GM12891 (cell line): ENCODE results near the gene TMEM156.

Source experiments
- DNase-seq: peaks from one replicate; pipeline ENCODE4 v3.0.0; 2011; ENCODE audit warnings: low spot score; ENCODE audit not compliant: insufficient read length
- FAIRE-seq: peaks from 2 replicates; lab custom pipeline; 2011; peaks lifted over from hg19 to GRCh38; lab: Jason Lieb, UNC
- PAX5 ChIP-seq: IDR thresholded peaks from 2 replicates; pipeline ENCODE4 v1.6.1; 2011; ENCODE audit warnings: low read length, moderate library complexity, mild to moderate bottlenecking; ENCODE audit not compliant: insufficient read depth, severe bottlenecking
- POLR2A ChIP-seq: IDR thresholded peaks from 2 replicates; pipeline ENCODE4 v1.6.1; 2011; ENCODE audit warnings: low read depth, low read length, control low read depth
- POLR2AphosphoS5 ChIP-seq: IDR thresholded peaks from 2 replicates; pipeline ENCODE4 v1.6.1; 2011; ENCODE audit warnings: low read depth, low read length, control low read depth
- POU2F2 ChIP-seq: IDR thresholded peaks from 2 replicates; pipeline ENCODE4 v1.6.1; 2011; ENCODE audit warnings: low read depth, mild to moderate bottlenecking, control low read depth, low read length, moderate library complexity
- SPI1 ChIP-seq: IDR thresholded peaks from 2 replicates; pipeline ENCODE4 v1.6.1; 2011; ENCODE audit warnings: low read depth, low read length, control low read depth
- TAF1 ChIP-seq: IDR thresholded peaks from 2 replicates; pipeline ENCODE4 v1.6.1; 2011; ENCODE audit warnings: low read depth, low read length, control low read depth

The TMEM156 gene

GRCh38 chr4:39061457-39061856, 29.2 kb upstream of the TMEM156 start:
- FAIRE-seq, result no peak
- DNase-seq, result no peak
- TF ChIP-seq PAX5 (no peak), POU2F2 (no peak), TAF1 (no peak), SPI1 (no peak), POLR2AphosphoS5 (no peak), POLR2A (no peak)

GRCh38 chr4:39056023-39056422, 23.8 kb upstream of the TMEM156 start:
- FAIRE-seq, result peak; percentile 52
- TF ChIP-seq SPI1 (no peak), PAX5 (no peak), POLR2AphosphoS5 (no peak), TAF1 (no peak), POLR2A (no peak), POU2F2 (no peak)
- no peak for DNase-seq

DNA sequence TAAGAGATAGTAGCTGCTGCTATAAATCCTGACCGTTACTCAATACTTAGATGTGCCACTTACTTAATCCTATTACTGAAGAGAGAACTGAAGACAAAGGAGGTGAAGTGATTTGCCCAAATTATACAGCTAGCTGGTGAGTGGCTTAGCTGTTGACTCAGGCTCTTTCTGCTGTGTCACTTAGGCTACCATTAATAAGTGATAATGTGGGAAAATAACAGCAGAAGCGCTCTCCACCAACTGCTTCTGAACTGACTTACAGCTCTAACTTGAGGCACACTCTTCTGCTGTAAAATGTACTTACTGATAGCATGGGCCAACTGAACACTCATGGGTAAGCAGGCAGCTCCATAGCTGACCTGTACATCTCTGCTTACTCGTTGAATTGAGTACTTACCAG, 22.3 kb upstream of the TMEM156 start:
- no peak for TF ChIP-seq SPI1
- no peak for TF ChIP-seq TAF1
- TF ChIP-seq PAX5, result no peak
- no peak for TF ChIP-seq POLR2AphosphoS5
- no peak for TF ChIP-seq POLR2A
- no peak for TF ChIP-seq POU2F2
- FAIRE-seq (no peak), DNase-seq (no peak)

GRCh38 chr4:39053983-39054382, 21.8 kb upstream of the TMEM156 start:
- TF ChIP-seq PAX5 (no peak), POU2F2 (no peak), POLR2AphosphoS5 (no peak), SPI1 (no peak), TAF1 (no peak), POLR2A (no peak)
- DNase-seq (no peak), FAIRE-seq (peak; percentile 51)

DNA sequence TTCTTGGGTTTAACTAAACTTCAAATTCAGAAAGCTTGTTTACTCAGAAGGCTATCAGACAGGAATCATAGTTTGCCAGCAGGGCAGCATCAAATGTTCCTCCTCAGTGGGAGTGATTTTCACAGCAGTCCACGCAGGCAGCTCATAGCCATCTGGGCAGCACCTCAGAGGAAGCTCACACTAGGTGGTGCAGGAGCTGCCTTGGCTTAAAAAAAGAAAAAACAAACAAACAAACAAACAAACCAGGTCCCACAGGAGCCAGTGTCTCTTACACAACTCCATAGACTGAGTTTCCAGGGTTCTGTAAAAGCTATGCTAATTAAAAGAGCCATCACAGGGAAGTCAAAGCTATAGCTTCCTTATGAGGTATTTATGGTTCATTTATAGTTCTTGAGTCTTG, 19.3 kb upstream of the TMEM156 start:
- peak; percentile 9 for FAIRE-seq

GRCh38 chr4:39050590-39050989, 18.4 kb upstream of the TMEM156 start:
- no peak for TF ChIP-seq POU2F2
- FAIRE-seq (no peak), DNase-seq (no peak)

More for the DNA sequence above, 19.3 kb upstream of the TMEM156 start:
- no peak for DNase-seq
- no peak for TF ChIP-seq POU2F2
- no peak for TF ChIP-seq PAX5
- TF ChIP-seq SPI1, result no peak
- no peak for TF ChIP-seq POLR2AphosphoS5
- TF ChIP-seq TAF1, result no peak
- TF ChIP-seq POLR2A, result no peak

DNA sequence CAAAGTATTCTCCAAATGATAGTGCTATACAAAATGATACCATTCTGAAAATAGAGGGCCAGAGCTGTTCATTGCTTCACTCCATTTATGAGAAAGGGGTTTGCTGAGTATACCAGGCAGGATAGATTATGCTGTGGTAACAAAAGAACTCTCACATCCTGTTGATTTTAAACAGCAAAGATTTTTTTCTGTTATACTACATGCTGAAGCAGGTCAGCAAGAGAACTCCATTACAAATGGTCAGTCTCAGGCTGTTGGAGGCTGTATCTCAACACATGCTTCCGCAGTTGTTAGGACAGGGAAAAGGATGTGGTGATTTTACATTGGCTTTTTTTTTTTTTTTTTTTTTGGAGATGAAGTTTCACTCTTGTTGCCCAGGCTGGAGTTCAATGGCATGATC, 16.1 kb upstream of the TMEM156 start:
- DNase-seq (no peak), FAIRE-seq (peak; percentile 56)
- no peak for TF ChIP-seq PAX5
- TF ChIP-seq SPI1, result peak; percentile 24; the same call in 1 of the 2 replicates
- TF ChIP-seq POU2F2, result no peak
- TF ChIP-seq TAF1, result no peak
- no peak for TF ChIP-seq POLR2A
- TF ChIP-seq POLR2AphosphoS5, result no peak

DNA sequence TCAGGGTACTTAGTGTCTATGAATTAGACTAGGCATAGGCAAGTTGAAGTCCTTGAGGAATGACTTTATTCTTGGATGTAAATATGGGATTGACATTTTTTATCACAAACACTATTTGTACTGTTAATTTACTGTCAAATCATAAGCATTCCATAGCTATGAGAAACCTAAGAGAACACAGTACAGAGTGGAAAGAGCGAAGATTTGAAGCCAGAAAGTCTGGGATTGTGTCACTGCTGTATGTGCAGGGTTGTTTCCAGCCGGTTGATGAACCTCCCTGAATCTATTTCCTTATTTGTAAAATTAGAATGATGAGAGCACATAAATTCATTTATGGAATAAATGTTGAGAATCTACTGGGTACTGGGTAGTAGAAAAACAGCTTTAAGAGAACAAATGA, 15.5 kb upstream of the TMEM156 start:
- FAIRE-seq (no peak), DNase-seq (no peak)
- TF ChIP-seq POLR2A, result no peak
- TF ChIP-seq PAX5, result no peak
- no peak for TF ChIP-seq TAF1
- no peak for TF ChIP-seq POU2F2
- no peak for TF ChIP-seq POLR2AphosphoS5
- no peak for TF ChIP-seq SPI1

GRCh38 chr4:39046249-39046648, 14.0 kb upstream of the TMEM156 start:
- DNase-seq, result no peak
- TF ChIP-seq PAX5 (no peak), TAF1 (no peak), SPI1 (no peak), POLR2AphosphoS5 (no peak), POLR2A (no peak), POU2F2 (no peak)
- FAIRE-seq, result no peak

DNA sequence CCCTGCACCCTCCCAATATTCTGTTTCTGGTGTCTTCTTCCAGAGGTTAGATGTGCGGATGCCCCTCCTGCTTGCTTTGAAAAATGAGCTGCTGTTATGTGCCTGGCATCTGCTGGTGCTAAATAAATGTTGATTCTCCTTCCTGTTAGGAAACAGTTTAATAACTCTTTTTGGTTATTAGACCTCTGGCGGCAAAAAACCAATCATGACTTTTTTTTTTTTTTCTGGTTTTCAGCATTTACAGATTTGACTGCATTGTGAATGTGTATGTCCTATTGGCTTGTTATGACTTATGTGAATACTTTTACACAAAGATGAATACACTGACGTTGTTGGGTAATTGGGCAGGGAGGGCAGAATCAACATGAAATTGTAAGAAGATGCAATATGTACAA, 13.6 kb upstream of the TMEM156 start:
- no peak for TF ChIP-seq SPI1
- no peak for TF ChIP-seq PAX5
- no peak for TF ChIP-seq POLR2AphosphoS5
- TF ChIP-seq POU2F2, result no peak
- TF ChIP-seq TAF1, result no peak
- no peak for TF ChIP-seq POLR2A
- FAIRE-seq, result peak; percentile 41
- no peak for DNase-seq
